Sigmoid colon (tissue), 7 donors: ENCODE data around the gene MARF1. TPM values are rescaled to one million over a fixed set of nuclear protein-coding genes. Genes with fewer than 3 reads are reported as not detected.

Source experiments
- DNase-seq: peaks from one replicate; pipeline ENCODE4 v3.0.0-alpha.2; 2019
- H3K27ac ChIP-seq, 4 donors: fragments of 200-600 bp; sonication (generic); one replicate each; pipeline ENCODE4 v1.5.1; 2016 to 2019; ENCODE audit warnings: mild to moderate bottlenecking in 1 of 4
- H3K27me3 ChIP-seq, 3 donors: fragments of 200-600 bp; sonication (generic); one replicate each; pipeline ENCODE4 v1.5.1; 2019; ENCODE audit warnings: mild to moderate bottlenecking in 1 of 3
- H3K36me3 ChIP-seq, 4 donors: fragments of 200-600 bp; sonication (generic); one replicate each; pipeline ENCODE4 v1.5.1; 2016 to 2019
- H3K4me1 ChIP-seq, 4 donors: fragments of 200-600 bp; sonication (generic); one replicate each; pipeline ENCODE4 v1.5.1; 2017 to 2019
- H3K4me3 ChIP-seq, 4 donors: fragments of 200-600 bp; sonication (generic); one replicate each; pipeline ENCODE4 v1.5.1; 2017 to 2019; ENCODE audit warnings: mild to moderate bottlenecking in 2 of 4, moderate library complexity in 1 of 4
- H3K9me3 ChIP-seq, 4 donors: fragments of 200-600 bp in 3 of 4; sonication (generic) in 3 of 4; one replicate each; pipeline versions ENCODE4 v1.5.1 to v1.6.1; 2013 to 2019
- EP300 ChIP-seq, 4 donors: sonication (generic); formaldehyde crosslinking; IDR thresholded peaks; one replicate each; pipeline ENCODE4 v1.6.1; 2017; ENCODE audit warnings: antibody characterized with exemption in 4 of 4
- POLR2A ChIP-seq, 2 donors: fragments of 450-650 bp; IDR thresholded peaks; one replicate each; pipeline ENCODE4 v1.6.1; 2016; ENCODE audit warnings: antibody characterized with exemption in 2 of 2, mild to moderate bottlenecking in 2 of 2, moderate library complexity in 2 of 2
- POLR2AphosphoS5 ChIP-seq, 4 donors: sonication (generic); formaldehyde crosslinking; IDR thresholded peaks; one replicate each; pipeline ENCODE4 v1.6.1; 2017; ENCODE audit warnings: antibody characterized with exemption in 4 of 4
- WGBS, 2 donors: extraction: QIAGEN DNeasy Blood & Tissue Kit; methylation state at CpG; one replicate each; pipeline ENCODE4 v1.1.7; 2013; 5-methylcytosine and 5-hydroxymethylcytosine counted together
- intact Hi-C: fragments of 100-400 bp; cut with DNase I; formaldehyde crosslinking; loops from one replicate; pipeline ENCODE4 v1.15.1; 2023
- polyA plus RNA-seq, 3 donors: library from polyadenylated mRNA; stranded (reverse); fragments of 200-250 nt; gene quantifications; one replicate each; pipeline ENCODE4 v1.2.3, GENCODE V29; 2013
- total RNA-seq, 4 donors: library from RNA; depleted of rRNA; stranded (reverse); fragments of >200 nt; gene quantifications; one replicate each; pipeline ENCODE4 v1.1.0, GENCODE V29; 2016
- TF ChIP-seq, protein P1 (sequence below), 4 experiments: fragments of 450-650 bp in 3 of 4; fragments of 200-600 bp in 1 of 4; IDR thresholded peaks; one replicate each; pipeline ENCODE4 v1.5.1; 2016 to 2019; ENCODE audit warnings: antibody characterized with exemption in 4 of 4, mild to moderate bottlenecking in 3 of 4, moderate library complexity in 2 of 4
- donor health status: healthy with polysubstance abuse.
- donor health status: Bipolar disorder and iron deficiency.
- donor health status: healthy.

Gene MARF1
- total and polyA plus RNA-seq, 7 donors, result 13.8 to 76.7 (median 43.8) TPM

DNA sequence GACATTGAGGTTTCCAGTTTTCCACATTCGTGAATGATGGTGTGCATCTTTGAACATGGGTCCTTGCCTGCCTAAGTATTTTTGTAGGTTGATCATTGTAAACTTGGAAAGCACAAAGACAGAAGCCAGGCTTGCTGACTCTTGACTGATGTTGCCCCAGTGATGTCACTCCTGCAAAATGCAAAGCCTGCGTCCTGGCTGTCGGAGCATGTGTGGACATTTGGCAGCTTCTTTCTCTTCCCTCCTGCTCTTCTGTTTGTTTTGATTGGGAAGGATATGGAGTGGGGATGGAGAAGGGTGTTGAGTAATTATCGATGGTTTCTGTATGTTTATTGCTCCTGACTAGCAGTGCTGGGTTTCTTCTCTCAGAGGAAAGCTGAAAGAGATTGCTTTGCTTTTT lies 10.3 kb upstream of the MARF1 start:
- Histone ChIP-seq H3K36me3 (no peaks in the 10 kb centered on the region), H3K27me3 (no peaks in the 10 kb centered on the region), H3K4me1 (peaks cover 0 to 52% (median 42%) of the 10 kb centered on the region in 4 donors), H3K27ac (peak overlapping the region; percentile 94 to 99 (median 96)), H3K9me3 (no peaks in the 10 kb centered on the region), H3K4me3 (peak overlapping the region in 1 of 4 donors; percentile 3)
- WGBS, 2 donors, result 40 to 54% methylated on average over 4 of the region's 4 CpGs
- peak; percentile 85 for DNase-seq
- TF ChIP-seq POLR2A (IDR thresholded peaks at IDR 0.05) (no peak), POLR2AphosphoS5 (IDR thresholded peaks at IDR 0.05) (peak; percentile 69 to 84 (median 81)), EP300 (IDR thresholded peaks at IDR 0.05) (peak in 2 of 4 donors; percentile 63 to 79)
- TF ChIP-seq, protein P1, sequence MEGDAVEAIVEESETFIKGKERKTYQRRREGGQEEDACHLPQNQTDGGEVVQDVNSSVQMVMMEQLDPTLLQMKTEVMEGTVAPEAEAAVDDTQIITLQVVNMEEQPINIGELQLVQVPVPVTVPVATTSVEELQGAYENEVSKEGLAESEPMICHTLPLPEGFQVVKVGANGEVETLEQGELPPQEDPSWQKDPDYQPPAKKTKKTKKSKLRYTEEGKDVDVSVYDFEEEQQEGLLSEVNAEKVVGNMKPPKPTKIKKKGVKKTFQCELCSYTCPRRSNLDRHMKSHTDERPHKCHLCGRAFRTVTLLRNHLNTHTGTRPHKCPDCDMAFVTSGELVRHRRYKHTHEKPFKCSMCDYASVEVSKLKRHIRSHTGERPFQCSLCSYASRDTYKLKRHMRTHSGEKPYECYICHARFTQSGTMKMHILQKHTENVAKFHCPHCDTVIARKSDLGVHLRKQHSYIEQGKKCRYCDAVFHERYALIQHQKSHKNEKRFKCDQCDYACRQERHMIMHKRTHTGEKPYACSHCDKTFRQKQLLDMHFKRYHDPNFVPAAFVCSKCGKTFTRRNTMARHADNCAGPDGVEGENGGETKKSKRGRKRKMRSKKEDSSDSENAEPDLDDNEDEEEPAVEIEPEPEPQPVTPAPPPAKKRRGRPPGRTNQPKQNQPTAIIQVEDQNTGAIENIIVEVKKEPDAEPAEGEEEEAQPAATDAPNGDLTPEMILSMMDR (IDR thresholded peaks at IDR 0.05), result no peak
- intact Hi-C loops, result loop anchor here (5.0 kb wide), 1 partner anchor 539 kb away; no protein-coding TSS in a partner anchor

GRCh38 chr16:15652293-15653001 lies 9.5 kb upstream of the MARF1 start:
- Histone ChIP-seq H3K4me3 (no peak overlapping the region), H3K9me3 (no peaks in the 10 kb centered on the region), H3K4me1 (peaks cover 0 to 52% (median 42%) of the 10 kb centered on the region in 4 donors), H3K27me3 (no peaks in the 10 kb centered on the region), H3K36me3 (no peaks in the 10 kb centered on the region), H3K27ac (peak overlapping the region; percentile 94 to 99 (median 96))
- 93% methylated on average over 14 of the region's 14 CpGs for WGBS, 2 donors
- TF ChIP-seq POLR2A (IDR thresholded peaks at IDR 0.05), result no peak
- TF ChIP-seq, protein P1 (IDR thresholded peaks at IDR 0.05), result no peak
- no peak for TF ChIP-seq EP300 (IDR thresholded peaks at IDR 0.05)
- TF ChIP-seq POLR2AphosphoS5 (IDR thresholded peaks at IDR 0.05), result no peak
- intact Hi-C loops, result loop anchor here (5.0 kb wide), 1 partner anchor 540 kb away; no protein-coding TSS in a partner anchor
- DNase-seq, result no peak

DNA sequence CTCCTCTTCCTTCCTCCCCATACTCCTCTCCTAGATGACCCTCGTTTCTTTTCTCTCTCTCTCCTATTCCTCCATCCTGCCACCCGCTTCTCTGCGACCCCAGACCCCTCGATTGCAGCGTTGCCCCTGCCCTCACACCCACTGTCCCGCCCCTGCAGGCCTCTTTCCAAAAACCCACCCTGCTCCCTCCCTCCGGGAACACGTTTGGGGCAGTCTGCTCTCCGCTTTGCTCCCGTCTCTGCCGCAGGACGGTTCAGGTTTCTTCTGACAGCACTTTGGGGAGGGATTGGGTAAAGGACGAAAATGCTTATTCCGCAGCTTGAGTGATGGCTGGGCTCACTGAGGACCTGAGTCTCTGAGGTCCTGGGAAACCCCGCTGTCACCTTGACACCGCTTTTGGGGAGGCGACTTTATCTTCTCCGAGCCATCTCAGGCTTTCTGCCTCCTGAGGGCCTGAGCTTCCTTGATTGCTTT lies 7.8 kb upstream of the MARF1 start:
- H3K9me3 ChIP-seq, result no peaks in the 10 kb centered on the region
- TF ChIP-seq POLR2A (IDR thresholded peaks at IDR 0.05) (no peak), POLR2AphosphoS5 (IDR thresholded peaks at IDR 0.05) (no peak), EP300 (IDR thresholded peaks at IDR 0.05) (no peak)
- TF ChIP-seq, protein P1 (IDR thresholded peaks at IDR 0.05), result no peak
- peak overlapping the region; percentile 94 to 99 (median 96) for H3K27ac ChIP-seq
- peaks cover 0 to 52% (median 42%) of the 10 kb centered on the region in 4 donors for H3K4me1 ChIP-seq
- no peak for DNase-seq
- 1% methylated on average over 18 of the region's 18 CpGs for WGBS, 2 donors
- H3K27me3 ChIP-seq, result no peaks in the 10 kb centered on the region
- intact Hi-C loops, result loop anchor here (2.0 to 5.0 kb wide), 2 partner anchors 54 to 542 kb away; no protein-coding TSS in a partner anchor
- peak overlapping the region; percentile 75 to 96 (median 86) for H3K4me3 ChIP-seq
- no peaks in the 10 kb centered on the region for H3K36me3 ChIP-seq

DNA sequence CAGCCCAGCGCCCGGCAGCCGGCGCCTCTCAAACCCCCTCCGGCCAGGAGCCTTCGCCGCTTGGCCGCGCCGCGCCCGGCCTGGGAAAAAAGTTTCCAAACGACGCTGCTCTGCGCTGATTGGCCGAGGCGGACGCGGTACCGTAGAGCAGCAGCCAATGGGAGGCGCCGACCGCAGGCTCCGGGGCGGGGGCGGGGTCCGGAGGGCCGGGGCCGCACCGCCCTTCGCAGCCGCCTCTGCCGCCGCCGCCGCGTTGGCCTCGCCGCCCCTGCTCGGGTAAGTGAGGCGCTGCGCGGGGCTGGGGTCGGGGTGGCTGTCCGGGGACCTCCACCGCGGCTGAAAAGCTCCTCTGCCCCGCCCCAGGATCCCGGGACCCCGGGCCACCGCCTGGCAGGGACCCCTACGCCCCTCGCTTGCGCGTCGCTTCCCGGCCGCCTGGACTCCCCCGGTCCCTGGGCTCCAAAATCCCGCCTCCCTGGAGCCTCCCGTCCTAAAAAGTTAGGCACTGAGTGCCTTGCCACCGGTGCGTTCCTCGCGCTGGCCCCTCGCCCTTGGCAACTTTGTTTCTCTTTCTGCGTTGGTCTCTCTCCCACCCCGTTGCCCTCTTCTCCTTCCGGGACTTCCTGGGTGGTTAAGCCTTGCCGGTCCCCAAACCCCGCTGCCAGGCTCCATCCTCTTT lies 7.2 kb upstream of the MARF1 start, which contains the start of gene NDE1:
Gene NDE1, plus strand, starts transcription at position 227 of the 679 bp plus-strand sequence. CDS start 14,534 bp downstream, outside the sequence.
- no peaks in the 10 kb centered on the region for H3K9me3 ChIP-seq
- peak; percentile 96 for DNase-seq
- no peaks in the 10 kb centered on the region for H3K27me3 ChIP-seq
- peak within 1 kb of the TSS; percentile 94 to 99 (median 96) for H3K27ac ChIP-seq
- H3K4me3 ChIP-seq, result peak within 1 kb of the TSS; percentile 75 to 96 (median 86)
- intact Hi-C loops, result loop anchor here (2.0 to 5.0 kb wide), 2 partner anchors 55 to 542 kb away; no protein-coding TSS in a partner anchor
- H3K4me1 ChIP-seq, result peaks cover 0 to 52% (median 42%) of the 10 kb centered on the region in 4 donors
- WGBS, 2 donors, result 0 to 1% methylated on average over 71 of the region's 71 CpGs
- TF ChIP-seq, protein P1 (IDR thresholded peaks at IDR 0.05), result no peak
- TF ChIP-seq POLR2A (IDR thresholded peaks at IDR 0.05), result peak in 1 of 2 donors; percentile 40
- peak; percentile 61 to 83 (median 72) for TF ChIP-seq POLR2AphosphoS5 (IDR thresholded peaks at IDR 0.05)
- no peaks in the 10 kb centered on the region for H3K36me3 ChIP-seq
